ENCODE measurements around the gene CAPG.
"Not testable (repeated sequence)": the region's sequence is repeated elsewhere in the genome, so short reads cannot be mapped to it uniquely, and the experiment has no call there.

The CAPG gene, protein sequence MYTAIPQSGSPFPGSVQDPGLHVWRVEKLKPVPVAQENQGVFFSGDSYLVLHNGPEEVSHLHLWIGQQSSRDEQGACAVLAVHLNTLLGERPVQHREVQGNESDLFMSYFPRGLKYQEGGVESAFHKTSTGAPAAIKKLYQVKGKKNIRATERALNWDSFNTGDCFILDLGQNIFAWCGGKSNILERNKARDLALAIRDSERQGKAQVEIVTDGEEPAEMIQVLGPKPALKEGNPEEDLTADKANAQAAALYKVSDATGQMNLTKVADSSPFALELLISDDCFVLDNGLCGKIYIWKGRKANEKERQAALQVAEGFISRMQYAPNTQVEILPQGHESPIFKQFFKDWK

DNA sequence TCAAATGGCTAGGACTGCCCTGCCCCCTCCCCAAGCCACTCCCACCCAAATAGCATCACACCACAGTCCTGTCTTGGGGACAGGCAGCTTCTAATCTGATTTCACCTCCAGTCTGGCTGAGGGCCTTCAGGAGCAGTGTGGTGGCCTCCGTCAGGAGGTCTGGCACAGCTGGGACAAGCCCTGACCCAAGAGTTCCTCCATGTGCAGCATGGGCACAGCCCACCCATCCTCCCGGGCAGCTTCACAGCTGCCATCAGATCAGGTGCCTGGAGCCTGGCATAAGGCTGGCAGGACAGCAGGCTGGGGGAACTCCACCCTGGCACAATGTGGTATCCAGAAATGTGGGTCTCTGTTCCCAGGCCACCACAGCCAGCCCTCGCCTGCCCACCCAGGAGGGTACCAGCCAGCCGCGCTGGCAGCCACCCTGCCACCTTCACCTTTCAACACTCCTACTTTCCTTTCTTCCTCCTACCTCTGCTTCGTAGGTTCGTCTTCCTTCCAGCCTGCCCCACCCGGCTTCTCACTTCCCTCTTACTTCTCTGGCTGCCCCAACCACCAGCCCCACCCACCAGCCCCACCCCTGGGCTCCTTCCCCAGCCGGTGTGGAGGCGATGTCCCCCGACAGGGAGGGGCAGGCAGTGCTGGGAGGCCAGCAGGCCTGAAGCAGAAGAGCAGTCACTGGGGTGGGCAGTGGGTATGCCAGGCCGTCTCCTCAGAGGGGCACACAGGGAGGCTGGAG is at the start of gene CAPG:
TSS of gene CAPG (minus strand) at position 522 of the 739 bp plus-strand sequence. CDS start 8,221 bp downstream, outside the sequence.
- DNase-seq (ENCODE audit: low read depth in 2 of 2) = peak in 1 of 2 donors; percentile 19

DNA sequence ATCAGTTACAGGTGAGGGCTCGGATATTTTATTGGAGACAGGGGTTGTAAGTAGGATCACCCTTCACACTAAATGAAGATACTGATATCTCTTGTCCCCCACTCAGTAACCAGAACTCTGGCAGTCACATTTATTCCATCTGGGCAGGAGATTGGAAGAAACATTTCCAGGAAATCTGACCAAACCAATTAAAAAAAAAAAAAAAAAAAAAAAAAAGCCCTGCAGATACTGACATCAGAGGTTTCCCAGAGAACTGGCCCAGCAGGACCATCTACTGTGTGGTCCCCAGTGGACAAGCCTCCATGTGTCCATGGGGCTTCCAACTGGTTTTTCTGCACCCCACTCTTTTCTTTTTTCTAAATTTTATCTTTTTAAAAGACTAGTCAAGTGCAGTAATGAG is 49.6 kb upstream of the CAPG start:
- DNase-seq (ENCODE audit: low read depth in 2 of 2) = no peak

DNA sequence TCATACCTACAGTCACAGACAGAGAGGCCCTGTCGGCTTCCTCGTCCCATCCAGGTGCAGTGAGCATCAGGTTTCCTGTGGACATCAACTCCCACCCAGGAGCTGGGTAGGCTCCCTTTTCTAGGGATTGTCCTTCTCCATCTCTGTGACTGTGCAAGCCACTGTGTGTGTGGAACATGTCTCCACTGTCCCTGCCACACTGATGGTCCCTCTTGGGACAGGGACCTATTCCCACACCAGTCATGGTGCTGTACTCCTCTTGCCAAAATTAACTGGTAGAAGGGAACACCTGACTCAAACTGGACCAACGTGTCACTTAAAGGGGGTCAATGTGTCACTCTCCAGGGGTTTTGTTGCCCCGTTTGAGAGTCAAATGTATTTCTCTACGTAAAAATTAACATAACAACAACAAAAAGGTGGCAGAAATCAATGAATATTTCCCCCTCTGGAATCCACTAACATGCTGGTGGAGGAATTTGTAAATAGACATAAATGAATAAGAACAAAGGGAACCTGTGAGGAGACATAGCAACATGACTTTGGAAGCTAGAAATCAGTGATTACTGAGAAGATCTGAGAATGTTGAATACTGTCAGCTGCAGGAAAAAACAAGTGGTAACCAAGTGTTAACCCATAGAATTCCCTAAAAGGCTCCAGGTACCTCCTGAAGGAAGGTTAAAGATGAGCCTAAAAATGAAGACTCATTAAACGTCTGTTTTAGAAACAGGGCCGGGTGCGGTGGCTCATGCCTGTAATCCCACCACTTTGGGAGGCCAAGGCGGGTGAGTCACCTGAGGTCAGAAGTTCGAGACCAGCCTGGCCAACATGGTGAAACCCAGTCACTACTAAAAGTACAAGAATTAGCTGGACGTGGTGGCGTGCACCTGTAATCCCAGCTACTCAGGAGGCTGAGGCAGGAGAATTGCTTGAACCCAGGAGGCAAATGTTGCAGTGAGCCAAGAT is 48.7 kb upstream of the CAPG start:
- no peak for DNase-seq (ENCODE audit: low read depth in 2 of 2)

DNA sequence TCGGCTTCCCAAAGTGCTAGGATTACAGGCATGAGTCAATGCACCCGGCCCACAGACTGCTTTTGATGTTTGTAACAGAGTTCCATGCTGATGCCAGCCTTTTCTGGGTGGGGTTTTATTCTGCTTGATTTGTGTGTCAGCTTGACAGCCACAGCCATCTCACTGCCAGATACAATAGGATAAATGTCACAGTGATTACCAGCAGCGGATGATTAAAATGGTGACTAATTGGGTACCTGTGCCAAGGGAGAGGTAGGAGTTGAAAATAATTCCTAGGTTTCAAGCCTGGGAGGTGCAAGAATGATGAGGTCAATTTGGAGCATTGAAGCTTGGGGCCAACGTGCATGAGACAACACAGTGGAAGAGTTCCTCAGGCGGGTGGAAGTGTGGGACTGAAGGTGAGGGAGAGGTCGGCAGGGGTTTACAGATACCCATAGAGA is 47.7 kb upstream of the CAPG start:
- DNase-seq (ENCODE audit: low read depth in 2 of 2) = no peak

DNA sequence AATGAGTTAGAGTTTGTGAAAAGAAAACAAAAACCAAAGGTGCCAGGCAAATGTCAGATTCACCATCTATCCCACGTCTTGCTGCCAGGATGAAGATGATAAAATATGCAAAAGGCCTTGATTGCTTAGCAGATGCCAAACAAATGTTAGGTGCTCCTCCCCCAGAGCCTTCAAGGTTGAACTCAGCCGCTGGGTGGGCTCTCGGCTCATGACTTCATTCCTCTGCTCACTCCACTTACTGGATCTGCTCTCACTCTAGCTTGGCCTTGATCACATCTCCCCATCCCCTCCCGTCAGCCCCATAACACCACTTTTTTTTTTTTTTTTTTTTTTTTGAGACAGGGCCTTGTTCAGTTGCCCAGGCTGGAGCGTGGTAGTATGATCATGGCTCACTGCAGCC is 46.9 kb upstream of the CAPG start:
- DNase-seq (ENCODE audit: low read depth in 2 of 2) = no peak

DNA sequence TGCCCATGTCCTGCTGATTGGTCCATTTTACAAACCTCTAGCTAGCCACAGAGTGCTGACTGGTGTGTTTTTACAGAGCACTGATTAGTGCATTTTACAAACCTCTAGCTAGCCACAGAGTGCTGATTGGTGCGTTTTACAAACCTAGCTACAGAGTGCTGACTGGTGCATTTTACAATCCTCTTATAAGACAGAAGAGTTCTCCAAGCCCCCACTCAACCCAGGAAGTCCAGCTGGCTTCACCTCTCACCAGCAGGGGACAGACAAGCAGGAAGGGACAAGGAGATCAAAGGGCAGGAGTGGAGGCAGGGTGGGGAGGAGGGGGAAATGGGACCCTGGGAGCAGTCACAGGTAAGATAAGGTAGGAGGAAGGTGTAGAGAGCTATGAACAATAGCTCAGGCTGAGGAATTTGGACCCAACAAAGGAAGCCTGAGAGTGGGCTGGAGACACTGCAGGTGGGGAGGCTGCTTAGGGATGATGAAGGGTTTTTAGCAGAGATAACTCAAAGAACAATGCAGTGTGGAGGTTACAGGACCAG is 45.5 kb upstream of the CAPG start:
- DNase-seq (ENCODE audit: low read depth in 2 of 2) = no peak

DNA sequence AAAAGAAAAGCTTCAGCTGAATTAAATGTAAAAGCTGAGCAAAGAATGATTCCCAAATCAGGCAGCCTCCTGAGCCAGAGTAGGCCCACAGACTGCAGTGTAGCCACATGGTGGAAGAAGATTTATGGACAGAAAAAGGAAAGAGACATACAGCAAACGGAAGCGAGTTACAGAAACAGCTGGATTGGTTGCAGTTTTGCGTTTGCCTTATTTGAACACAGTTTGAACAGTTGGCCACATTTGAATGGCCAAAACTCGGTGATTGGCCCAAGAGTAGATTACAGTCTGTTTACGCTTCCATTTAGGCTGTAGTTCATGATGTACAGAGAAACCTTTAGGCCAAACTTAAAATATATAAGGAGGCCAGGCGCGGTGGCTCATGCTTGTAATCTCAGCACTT is 43.4 kb upstream of the CAPG start:
- no peak for DNase-seq (ENCODE audit: low read depth in 2 of 2)

DNA sequence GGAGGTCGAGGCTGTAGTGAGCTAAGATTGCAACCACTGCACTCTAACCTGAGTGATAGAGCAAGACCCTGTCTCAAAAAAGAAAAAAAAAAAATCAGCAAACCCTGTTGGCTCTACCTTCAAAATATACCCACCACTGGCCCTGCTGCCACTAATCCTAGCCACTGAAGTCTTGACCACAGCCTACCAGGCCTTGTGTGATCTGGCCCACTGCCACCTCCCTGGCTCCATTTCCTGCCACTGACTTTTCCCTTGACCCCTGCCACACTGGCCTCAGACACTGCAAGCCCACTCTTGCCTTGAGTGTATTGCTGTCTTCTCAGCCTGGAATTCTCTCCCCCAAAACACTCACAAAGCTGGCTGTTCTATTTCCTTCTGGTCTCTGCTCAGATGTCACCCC is 42.1 kb upstream of the CAPG start:
- DNase-seq (ENCODE audit: low read depth in 2 of 2) = no peak

DNA sequence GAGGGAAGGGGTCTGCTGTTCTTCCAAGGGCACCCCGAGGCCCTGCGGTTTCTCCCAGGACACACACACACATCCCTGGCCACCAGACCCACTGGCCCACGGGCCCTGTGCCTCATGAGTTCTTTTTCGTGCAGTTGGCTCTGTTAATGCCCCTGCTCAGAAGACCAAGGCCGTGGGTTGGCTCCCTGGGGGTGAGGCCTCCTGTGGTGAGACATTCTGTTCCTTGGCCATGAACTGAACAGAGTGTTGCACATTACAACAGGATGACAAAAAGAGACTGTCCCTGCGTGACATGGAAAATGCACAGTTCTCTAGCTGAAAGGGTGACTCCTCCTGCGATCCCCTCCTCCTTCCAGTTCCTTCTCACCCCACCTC is 39.0 kb upstream of the CAPG start:
- DNase-seq (ENCODE audit: low read depth in 2 of 2) = no peak

DNA sequence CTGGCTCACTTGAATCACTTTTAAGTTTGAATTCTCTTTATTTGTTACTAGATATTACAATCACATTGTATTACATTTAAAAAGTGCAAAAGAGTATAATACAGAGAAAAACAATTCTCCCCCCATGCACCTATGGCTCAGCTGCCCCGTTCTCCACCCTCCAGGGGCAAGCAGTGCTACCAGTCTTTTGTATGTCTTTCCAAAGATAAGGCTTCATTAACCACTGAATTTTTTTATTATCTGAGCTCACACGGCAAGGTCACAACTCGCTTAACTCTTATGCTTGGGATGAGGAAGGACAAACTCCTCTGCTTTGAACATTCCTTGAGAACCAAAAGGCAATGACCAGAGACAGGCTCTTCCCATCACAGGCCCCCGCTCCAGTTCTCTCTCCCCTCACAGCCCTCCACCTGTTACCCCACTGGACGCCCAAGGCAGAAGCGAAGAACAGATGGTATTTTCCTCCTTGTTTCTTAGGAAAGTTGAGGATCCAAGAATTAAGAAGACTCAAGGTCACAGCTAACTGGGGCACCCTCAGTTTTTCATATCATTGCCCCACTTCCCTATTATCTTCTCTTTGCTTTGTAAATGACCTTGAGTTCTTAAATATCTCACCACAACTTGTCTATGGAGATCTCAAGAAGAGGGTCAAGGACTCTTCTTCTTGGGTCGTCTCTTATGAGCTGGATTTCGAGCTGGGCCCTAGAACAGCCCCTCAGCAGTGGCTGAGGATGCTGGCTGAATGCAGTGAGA is 38.5 kb upstream of the CAPG start:
- no peak for DNase-seq (ENCODE audit: low read depth in 2 of 2)

DNA sequence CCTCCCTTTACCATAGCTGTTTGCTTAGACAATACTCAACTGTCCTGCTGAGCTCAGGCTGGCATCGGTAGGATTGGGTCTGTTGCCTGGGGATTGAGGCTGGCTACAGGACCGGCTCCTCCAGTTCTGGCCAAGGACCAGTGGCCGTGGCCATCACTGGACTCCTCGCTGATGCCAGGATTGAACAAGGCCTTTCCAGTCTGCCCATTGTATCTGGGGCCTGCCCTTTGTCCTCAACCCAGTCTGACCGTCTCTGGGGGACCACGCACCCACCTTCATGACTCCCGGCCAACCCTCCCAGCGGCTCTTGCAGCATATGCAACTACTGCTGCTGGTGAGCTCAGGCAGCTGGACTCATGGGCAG is 37.0 kb upstream of the CAPG start:
- DNase-seq (ENCODE audit: low read depth in 2 of 2) = no peak

DNA sequence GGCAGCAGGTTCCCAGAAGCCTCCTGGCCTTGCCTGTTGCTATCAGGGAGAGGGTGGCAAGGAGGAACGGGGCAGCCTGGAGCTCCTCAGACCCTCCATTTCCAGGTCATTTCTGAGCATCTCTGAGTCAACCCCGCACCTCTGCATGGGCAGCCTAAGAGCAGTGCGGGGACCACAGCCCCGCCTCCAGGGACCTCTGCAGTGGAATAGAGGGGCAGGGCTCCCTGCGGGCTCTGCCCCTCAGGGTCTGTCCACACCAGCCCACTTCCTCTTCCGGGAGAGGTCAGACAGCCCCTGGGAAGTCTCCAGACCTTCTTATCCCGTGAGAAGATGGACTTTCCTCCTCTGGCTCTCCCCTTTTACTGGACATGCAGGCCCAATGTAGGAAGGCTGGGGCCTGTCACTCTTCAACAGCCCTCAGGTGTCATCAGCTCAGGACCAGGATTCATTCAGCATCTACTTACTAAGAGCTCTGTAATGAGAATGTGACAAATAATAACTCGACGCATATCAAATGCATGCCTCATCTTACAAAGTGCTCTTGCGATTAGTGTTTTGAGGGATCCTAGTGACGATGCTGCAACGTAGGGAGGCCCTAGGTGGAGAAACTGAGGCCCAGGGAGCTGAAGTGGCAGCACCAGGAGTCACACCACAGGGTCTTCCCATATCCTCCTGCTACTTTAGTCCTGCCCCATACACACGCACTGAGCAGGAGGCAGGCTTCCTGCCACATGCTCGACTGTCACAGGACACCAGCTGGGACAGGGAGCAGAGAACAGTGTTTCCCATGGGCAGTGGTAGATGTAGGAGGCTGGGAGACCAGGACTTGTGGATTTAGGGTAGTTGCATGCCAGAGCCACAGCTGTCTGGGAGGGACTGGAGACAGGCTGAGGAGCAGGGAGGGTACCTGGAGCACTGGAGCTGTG is 36.4 kb upstream of the CAPG start:
- no peak for DNase-seq (ENCODE audit: low read depth in 2 of 2)

DNA sequence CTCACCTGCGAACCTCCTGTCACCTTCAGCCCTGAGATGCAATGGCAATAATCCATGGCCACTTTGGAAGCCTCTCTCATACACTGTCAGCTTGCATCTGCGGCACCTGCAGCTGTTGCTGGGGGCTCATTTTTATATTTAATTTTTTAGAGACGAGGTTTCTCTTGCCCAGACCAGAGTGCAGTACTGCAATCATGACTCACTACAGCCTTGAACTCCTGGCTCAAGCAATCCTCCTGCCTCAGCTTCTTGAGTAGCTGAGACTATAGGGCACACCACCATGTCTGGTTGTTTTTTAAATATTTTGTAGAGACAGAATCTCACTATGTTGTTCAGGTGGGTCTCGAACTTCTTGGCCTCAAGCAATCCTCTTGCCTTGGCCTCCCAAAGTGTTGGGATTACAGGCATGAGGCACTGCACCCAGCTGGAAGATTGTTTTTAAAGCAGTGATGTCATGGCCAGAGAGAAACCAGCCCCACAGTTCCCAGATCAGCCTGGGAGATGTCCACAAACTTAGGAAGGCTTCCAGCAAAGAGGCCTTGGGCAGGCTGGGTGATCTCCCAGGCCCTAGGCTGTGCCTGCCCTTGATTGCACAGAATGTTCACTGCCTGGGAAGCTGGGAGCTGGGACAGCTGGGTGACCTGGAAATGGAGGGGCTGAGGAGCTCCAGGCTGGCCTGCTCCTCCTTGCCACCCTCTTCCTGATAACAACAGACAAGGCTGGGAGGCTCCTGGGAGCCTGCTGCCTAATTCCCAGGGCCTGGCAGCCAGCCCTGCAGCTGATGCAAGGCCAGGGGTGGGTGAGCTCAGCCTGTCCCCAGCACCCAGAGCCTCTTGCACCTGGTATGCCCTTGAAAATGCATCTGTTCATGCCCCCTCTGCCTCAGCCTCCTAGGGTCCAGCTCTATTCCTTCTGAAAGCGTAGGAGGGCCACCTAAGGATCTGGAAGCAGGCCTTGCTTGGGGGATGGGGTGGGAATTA is 35.4 kb upstream of the CAPG start:
- no peak for DNase-seq (ENCODE audit: low read depth in 2 of 2)

DNA sequence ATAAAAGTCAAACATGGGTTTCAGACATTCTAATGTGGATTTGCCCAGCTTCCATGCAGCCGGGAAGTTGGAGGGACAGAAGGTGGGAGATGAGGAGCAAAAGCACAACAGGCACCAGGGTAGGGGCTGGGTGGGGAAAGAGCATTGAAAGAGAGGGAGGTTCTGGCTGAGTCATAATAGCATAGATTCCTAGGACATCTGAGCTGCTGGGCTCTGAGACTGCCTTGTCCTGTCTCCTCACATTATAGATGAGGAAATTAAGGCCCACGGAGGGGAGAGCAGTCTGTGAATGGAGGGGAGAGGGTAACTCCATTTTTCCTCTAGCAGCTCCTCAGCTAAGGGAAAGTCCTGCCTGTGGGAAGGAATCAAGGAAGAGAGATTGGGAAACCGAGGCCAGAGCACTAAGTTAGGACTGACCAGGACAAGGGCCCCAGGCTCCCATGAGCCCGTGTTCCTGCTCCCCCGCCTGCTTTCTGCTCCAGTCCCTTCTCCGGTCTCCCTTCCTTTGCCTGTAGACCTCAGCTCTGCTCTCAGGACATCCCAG is 34.5 kb upstream of the CAPG start:
- no peak for DNase-seq (ENCODE audit: low read depth in 2 of 2)

DNA sequence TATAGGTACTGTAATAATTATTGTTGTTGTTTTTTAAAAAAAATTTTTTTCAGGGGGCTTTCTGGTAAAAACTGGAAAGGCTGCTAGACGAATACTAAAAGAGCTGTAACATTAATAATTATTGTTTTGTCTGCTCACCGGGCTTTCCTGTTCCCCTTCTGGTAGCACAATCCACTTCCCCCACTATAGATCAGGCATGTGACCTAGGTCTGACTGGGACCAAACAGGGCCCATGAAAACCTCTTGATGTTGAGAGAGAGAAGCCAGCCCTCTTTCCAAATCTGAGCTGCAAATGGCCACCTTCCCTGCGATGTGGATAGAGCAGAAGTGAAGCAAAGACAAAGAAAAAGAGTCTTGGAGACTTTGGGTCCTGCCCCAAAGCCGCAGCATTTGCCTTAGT is 31.7 kb upstream of the CAPG start:
- DNase-seq (ENCODE audit: low read depth in 2 of 2) = no peak

DNA sequence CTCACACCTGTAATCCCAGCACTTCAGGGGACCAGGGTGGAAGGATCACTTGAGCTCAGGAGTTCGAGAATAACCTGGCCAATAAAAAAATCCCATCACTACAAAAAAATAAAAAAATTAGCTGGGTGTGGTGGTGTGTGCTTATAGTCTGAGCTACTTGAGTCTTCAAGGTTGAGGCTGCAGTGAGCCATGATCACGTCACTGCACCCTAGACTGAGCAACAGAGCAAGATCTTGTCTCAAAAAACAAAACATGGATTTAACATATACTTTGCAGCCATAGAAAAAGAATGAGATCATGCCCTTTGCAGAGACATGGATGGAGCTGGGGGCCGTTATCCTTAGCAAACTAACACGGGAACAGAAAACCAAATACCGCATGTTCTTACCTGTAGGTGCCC is 30.6 kb upstream of the CAPG start:
- DNase-seq (ENCODE audit: low read depth in 2 of 2) = no peak

DNA sequence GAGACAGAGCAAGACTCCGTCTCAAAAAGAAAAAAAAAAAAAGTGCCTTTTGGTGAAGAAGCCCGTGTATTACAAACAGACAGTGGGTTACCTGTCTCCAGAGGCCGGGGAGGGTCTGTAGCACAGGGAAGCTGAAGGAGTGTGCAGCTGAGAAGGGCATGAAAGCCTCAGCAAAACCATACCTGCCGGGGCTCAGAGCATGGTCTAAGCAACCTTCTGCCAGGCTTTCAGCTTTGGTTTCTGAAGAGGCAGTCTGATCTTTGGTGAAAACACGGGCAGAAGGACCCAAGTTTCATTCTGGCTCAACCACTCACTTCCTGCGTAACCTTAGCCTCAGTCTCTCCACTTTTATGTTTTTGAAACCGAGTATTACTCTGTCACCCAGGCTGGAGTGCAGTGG is 29.8 kb upstream of the CAPG start:
- DNase-seq (ENCODE audit: low read depth in 2 of 2) = no peak

DNA sequence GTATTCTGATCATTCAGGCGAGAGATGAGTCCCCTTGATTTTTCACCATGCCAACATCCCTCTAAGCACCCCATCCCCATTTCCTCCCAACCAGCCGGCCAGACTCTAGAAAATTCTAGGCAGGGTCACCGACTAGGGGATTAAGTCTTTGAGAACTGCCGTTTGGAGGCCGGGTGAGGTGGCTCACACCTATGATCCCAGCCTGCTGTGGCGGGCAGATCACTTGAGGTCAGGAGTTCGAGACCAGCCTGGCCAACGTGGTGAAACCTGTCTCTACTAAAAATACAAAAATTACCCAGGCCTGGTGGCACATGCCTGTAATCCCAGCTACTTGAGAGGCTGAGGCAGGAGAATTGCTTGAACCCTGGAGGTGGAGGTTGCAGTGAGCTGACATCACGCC is 29.4 kb upstream of the CAPG start:
- not testable (repeated sequence) for DNase-seq (ENCODE audit: low read depth in 2 of 2)

DNA sequence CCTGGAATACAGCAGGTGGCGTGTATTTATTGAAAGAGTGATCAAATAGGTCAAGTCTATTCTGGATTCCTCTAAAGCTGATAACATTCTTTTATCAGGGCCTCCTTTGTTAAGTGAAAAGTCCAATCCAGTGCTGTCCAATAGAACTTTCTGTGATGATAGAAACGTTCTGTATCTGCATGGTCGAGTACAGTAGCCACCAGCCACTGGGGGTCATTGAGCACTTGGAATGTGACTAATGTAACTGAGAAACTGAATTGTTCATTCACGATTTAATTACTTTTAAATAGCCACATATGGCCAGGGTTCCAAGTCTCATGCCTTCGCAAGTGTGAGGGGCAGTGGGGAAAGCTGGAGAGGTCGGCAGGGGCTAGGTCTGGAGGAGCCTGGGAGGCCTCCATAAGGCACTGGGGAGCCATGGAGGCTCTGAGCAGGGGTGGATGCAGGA is 28.9 kb upstream of the CAPG start:
- no peak for DNase-seq (ENCODE audit: low read depth in 2 of 2)

Measured in stimulated activated CD8-positive, alpha-beta memory T cell treated with anti-CD3 and anti-CD28 coated beads, Interleukin-7, amount 100 ng/mL, for 1 hour (primary cell).